WTC11 (cell line): Measurements from ENCODE around the gene SUGP2.

Experiments
- ATF2 ChIP-seq: sonication (generic); formaldehyde crosslinking; IDR thresholded peaks from 2 replicates; pipeline ENCODE4 v1.8.1; 2022; ENCODE audit warnings: low read depth, missing genetic modification reagents, borderline replicate concordance
- CREB1 ChIP-seq: sonication (generic); formaldehyde crosslinking; IDR thresholded peaks from 2 replicates; pipeline ENCODE4 v1.8.0; 2023; ENCODE audit warnings: mild to moderate bottlenecking, missing genetic modification reagents
- ESRRA ChIP-seq: sonication (generic); formaldehyde crosslinking; IDR thresholded peaks from 2 replicates; pipeline ENCODE4 v1.8.1; 2022; ENCODE audit warnings: mild to moderate bottlenecking, missing genetic modification reagents, borderline replicate concordance
- JUN ChIP-seq: sonication (generic); formaldehyde crosslinking; IDR thresholded peaks from 2 replicates; pipeline ENCODE4 v1.8.0; 2023; ENCODE audit warnings: mild to moderate bottlenecking, missing genetic modification reagents
- MAX ChIP-seq: sonication (generic); formaldehyde crosslinking; IDR thresholded peaks from 2 replicates; pipeline ENCODE4 v1.8.0; 2022; ENCODE audit warnings: mild to moderate bottlenecking, missing genetic modification reagents
- RELA ChIP-seq: sonication (generic); formaldehyde crosslinking; IDR thresholded peaks from 2 replicates; pipeline ENCODE4 v1.8.1; 2022; ENCODE audit warnings: missing genetic modification reagents, mild to moderate bottlenecking, borderline replicate concordance
- SP1 ChIP-seq: sonication (generic); formaldehyde crosslinking; conservative IDR thresholded peaks from 2 replicates; pipeline ENCODE4 v1.8.1; 2022; ENCODE audit warnings: missing genetic modification reagents
- ZBTB21 ChIP-seq: sonication (generic); formaldehyde crosslinking; IDR thresholded peaks from 2 replicates; pipeline ENCODE4 v1.8.1; 2023; ENCODE audit warnings: mild to moderate bottlenecking, missing genetic modification reagents, borderline replicate concordance
- ZNF232 ChIP-seq: sonication (generic); formaldehyde crosslinking; IDR thresholded peaks from 2 replicates; pipeline ENCODE4 v1.8.0; 2022; ENCODE audit warnings: mild to moderate bottlenecking, missing genetic modification reagents
- TF ChIP-seq, protein P1 (sequence below): fragments of 200-600 bp; IDR thresholded peaks from 2 replicates; pipeline ENCODE4 v1.8.0; 2022; ENCODE audit warnings: antibody characterized with exemption
- TF ChIP-seq, protein P2 (sequence below): fragments of 250-450 bp; sonication (Bioruptor Pico); IDR thresholded peaks from 2 replicates; pipeline ENCODE4 v1.9.0; 2021; ENCODE audit warnings: mild to moderate bottlenecking
- TF ChIP-seq, protein P3 (sequence below): sonication (generic); formaldehyde crosslinking; IDR thresholded peaks from 2 replicates; pipeline ENCODE4 v1.8.1; 2022; ENCODE audit warnings: missing genetic modification reagents, borderline replicate concordance

DNA sequence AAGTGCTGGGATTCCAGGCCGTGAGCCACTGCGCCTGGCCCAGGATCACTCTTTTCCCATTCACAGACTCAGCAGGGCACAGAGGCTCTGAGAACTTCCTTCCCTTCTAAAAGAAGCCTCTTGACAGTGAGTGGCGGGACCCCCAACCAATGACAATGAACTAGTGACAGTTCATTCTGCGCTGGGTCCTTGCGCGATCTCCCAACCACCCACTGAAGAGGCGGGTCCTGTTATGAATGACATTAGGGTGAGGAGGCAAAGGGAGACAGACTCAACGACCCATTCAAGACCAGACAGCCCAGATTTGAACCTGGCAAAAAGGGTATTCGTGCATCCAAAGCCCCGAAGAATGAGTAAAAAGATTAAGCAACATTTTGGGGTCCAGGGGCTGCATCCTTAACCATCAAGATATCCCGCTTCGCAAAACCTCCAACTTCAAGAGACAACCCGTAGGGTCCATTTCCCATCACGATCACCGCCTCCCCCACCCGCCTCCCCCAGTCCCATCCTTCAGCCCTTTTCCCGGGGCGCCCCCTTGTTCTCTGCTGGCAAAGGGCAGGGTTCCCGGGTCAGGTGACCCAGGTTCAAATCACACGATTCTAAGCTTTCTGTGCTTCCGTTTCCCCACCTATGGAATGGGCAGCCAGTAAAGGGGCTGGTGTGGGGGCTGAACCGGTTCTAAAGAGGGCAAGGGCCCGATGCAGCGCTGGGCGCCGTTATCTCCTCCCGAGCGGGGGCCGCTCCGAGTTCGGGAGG is 719 bp downstream of the SUGP2 start:
- TF ChIP-seq, protein P1, sequence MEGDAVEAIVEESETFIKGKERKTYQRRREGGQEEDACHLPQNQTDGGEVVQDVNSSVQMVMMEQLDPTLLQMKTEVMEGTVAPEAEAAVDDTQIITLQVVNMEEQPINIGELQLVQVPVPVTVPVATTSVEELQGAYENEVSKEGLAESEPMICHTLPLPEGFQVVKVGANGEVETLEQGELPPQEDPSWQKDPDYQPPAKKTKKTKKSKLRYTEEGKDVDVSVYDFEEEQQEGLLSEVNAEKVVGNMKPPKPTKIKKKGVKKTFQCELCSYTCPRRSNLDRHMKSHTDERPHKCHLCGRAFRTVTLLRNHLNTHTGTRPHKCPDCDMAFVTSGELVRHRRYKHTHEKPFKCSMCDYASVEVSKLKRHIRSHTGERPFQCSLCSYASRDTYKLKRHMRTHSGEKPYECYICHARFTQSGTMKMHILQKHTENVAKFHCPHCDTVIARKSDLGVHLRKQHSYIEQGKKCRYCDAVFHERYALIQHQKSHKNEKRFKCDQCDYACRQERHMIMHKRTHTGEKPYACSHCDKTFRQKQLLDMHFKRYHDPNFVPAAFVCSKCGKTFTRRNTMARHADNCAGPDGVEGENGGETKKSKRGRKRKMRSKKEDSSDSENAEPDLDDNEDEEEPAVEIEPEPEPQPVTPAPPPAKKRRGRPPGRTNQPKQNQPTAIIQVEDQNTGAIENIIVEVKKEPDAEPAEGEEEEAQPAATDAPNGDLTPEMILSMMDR = no peak
- no peak; the same call in 1 of the 2 replicates for TF ChIP-seq SP1 (CRISPR knock-in tag)
- no peak for TF ChIP-seq JUN (CRISPR knock-in tag)
- TF ChIP-seq RELA = no peak
- TF ChIP-seq CREB1 = no peak
- no peak for TF ChIP-seq MAX (CRISPR knock-in tag)
- TF ChIP-seq ESRRA (CRISPR knock-in tag) = no peak
- TF ChIP-seq, protein P2, sequence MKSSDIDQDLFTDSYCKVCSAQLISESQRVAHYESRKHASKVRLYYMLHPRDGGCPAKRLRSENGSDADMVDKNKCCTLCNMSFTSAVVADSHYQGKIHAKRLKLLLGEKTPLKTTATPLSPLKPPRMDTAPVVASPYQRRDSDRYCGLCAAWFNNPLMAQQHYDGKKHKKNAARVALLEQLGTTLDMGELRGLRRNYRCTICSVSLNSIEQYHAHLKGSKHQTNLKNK (CRISPR knock-in tag) = no peak
- no peak for TF ChIP-seq ATF2
- no peak for TF ChIP-seq ZBTB21 (CRISPR knock-in tag)
- TF ChIP-seq, protein P3, sequence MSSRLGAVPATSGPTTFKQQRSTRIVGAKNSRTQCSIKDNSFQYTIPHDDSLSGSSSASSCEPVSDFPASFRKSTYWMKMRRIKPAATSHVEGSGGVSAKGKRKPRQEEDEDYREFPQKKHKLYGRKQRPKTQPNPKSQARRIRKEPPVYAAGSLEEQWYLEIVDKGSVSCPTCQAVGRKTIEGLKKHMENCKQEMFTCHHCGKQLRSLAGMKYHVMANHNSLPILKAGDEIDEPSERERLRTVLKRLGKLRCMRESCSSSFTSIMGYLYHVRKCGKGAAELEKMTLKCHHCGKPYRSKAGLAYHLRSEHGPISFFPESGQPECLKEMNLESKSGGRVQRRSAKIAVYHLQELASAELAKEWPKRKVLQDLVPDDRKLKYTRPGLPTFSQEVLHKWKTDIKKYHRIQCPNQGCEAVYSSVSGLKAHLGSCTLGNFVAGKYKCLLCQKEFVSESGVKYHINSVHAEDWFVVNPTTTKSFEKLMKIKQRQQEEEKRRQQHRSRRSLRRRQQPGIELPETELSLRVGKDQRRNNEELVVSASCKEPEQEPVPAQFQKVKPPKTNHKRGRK (CRISPR knock-in tag) = no peak
- no peak for TF ChIP-seq ZNF232 (CRISPR knock-in tag)
